8988T (cell line): Measurements from ENCODE around the gene SNTG2.

Experiments
- DNase-seq: peaks from one replicate; pipeline ENCODE4 v3.0.0; 2011

Gene SNTG2

DNA sequence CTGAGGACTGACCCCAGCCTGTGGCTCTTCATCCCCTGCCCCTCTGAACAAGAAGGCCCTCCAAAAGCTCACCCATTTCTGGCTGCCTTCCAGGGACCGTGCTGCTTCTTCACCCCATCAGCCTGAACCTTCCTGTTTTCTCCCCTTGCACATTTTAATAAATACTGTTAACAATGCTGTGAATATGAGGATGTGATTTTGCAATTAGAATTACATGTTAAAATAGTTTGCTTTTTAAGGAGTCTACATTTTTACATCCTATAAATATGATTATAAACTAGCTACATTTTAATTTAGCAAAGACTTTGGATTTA, 4.0 kb downstream of the SNTG2 start:
- no peak for DNase-seq

- no peak for DNase-seq
Observed at GRCh38 chr2:955829-956731, 5.4 kb downstream of the SNTG2 start.

GRCh38 chr2:959457-959856, 8.8 kb downstream of the SNTG2 start:
- DNase-seq = no peak

DNA sequence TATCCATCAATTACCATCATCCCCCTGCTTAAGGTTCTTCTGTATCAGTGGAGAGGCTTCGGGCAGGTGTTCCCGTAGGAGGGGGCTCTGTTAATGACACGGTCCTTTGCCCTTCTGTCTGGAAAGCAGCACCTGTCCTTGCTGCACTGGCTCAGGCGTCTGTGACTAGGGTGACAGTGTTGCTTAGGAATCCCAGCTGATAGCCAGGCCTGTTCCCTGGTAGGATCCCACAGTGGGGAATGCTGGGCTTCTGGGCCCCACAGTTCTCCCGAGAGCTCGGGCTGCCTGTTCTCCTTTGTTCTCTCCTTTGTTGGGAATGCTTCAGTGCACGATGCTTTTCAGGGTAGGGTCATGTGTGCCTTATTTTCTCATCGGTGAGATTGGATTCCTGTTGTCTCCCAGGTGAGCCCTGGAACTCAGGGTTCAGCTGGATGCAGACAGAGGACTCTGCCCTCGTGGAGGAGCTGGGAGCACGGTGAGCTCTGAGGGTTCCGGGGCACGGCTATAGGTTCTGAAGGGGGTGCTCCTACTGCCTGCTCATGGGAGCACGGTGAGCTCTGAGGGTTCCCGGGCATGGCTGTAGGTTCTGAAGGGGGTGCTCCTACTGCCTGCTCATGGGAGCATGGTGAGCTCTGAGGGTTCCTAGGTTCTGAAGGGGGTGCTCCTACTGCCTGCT, 9.6 kb downstream of the SNTG2 start:
- no peak for DNase-seq

DNA sequence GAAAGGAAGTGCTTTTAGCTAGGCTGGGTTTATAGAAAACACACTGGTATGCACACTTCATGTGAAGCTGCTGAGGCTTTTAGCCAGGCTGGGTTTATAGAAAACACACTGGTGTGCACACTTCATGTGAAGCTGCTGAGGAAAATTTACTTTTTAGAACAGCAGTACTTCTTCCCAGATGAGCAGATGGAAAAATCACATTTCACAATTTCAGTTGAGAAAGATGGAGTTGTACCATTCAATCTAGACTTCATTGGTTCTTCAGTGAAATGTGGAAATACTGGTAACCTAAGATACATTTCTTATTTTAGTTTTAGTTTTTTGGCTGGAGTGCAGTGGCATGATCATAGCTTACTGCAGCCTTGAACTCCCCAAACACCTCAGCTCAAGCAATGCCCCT, 11.1 kb downstream of the SNTG2 start:
- DNase-seq = no peak

DNA sequence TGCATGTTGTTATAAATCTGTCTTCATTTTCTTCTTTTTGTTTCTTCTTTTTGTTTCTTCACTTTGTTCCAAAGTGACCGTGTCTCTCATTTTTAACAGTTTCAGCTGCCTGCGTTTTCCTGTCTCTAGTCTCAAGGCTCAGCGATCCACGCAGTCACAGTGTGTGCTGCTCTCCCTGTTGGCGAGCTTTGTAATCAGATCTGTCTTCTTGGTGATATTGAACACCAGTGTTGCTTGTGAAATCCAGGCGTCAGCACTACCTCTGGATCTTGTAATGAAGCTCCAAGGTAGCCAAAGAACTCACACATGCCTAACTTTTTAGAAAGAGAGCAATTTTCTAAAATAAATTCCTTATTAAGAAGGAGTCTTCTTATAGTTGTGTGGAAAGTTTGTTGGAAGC, 13.2 kb downstream of the SNTG2 start:
- no peak for DNase-seq

DNA sequence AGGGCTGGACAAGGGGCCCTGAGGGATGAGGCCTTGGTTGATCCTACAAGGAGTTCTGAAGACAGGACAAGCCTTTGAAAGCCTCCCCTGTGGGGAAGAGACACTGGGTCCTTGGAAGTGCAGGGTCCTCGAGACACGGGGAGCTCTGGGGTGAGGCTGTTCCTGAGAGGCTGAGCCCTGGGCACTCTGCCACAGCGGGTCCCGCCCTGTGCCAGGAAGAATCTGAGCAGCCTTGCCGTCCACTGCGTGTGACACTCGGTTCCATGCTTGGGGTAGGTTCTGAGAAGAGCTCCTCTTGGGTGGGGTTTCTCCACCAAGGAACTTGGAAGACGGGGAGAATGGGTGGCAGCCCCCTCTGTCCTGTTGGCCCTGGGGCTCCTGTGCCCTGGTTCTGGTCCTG, 13.9 kb downstream of the SNTG2 start:
- DNase-seq = no peak

- DNase-seq = no peak
Observed at GRCh38 chr2:965640-966147, 15.0 kb downstream of the SNTG2 start.

DNA sequence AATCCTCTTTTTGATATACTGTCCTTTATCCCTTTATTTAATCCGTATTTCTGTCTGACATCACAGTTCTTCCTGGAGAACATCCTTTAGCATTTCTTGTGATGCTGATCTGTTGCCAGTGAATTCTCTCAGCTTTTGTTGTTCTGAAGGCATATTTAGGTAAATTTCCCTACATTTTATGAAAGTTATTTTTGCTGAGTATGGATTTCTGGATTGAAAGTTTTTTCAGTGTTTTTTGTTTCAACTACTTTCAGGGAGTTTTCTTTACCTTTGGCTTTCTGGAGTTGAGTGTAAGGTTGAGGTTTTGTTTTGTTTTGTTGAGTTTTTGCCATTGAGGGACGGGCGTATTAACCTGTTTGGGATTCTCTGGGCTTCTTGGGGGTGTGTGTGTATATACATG, 22.5 kb downstream of the SNTG2 start:
- DNase-seq = no peak

DNA sequence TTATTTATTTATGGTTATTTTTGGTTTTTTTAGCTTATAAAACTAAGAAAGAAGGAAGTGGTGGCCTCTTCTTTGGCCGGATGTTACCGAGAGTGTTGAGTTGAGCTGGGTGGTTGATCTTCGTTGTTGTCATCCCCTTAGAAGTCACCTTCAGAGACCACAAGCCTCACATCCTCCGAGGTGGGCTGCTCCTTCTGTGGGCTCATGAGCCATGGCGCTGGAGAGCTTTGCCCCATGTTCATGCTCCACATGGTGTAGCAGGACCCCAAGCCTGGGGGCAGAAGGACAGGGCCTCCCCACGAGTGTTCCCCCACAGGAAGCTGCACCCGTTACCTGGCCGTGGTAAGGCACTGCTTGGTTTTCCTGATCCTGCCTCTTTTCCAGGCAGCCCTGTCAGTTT, 23.4 kb downstream of the SNTG2 start:
- no peak for DNase-seq

DNA sequence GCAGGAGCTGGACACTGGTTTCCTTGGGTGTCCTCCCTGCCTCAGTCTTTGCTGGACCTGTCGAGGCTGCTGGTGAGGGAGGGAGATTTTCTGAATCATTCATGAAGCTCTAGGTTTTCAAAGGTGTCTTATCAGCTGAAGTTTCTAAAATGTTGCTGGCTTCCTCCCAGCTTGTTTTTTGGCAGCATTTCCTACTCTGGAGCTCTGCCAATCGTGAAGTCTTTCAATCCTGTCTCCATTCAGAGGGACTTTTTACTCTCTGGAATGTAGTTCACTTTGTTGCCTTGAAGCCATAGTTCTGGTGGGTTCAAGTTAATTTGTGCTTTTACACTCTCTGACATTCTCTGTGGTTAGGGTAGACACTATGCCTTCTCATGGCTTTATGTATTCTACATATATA, 23.9 kb downstream of the SNTG2 start:
- DNase-seq = no peak

- no peak for DNase-seq
Observed at GRCh38 chr2:975095-975494, 24.4 kb downstream of the SNTG2 start.

DNA sequence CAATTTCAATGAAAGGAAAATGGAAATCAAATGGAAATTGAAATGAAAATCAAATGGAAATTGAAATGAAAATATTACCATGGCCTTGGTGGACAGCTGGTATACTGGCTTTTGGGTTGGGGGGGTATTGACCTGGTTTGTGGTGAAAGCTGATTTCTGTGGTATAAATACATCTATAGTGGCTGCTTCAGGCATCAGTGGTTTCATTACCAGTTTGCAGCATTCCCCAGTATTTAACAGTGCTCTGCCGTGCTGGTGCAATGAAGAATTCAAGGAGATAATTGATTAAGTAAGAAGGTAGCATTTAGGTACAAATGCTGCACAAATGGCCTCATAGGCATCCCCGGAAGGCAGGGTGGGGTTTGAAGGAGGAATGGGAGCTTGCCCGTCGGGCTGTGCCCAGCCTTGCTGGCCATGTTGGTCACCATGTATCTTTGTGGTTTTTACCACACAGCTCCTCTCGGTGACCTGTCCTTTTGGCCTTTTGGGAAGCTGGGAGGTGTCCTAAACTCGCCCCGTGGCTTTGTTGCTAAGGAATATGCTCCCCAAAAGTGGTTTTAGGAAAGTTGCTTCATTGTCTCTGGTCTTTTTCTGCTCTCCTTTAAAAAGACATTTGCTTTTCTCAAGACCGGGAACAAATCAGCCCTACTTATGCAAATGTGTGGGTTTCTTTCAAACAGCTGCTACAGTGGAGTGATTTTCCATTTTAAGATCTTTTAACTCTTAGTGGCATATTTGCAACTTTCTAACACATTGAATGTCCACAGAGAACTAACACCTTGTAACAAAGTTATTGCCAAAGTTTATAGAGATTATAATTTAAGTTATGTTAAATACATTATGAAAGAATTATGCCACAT, 28.6 kb downstream of the SNTG2 start:
- DNase-seq = no peak

- DNase-seq = no peak
Observed at GRCh38 chr2:980176-980575, 29.5 kb downstream of the SNTG2 start.

DNA sequence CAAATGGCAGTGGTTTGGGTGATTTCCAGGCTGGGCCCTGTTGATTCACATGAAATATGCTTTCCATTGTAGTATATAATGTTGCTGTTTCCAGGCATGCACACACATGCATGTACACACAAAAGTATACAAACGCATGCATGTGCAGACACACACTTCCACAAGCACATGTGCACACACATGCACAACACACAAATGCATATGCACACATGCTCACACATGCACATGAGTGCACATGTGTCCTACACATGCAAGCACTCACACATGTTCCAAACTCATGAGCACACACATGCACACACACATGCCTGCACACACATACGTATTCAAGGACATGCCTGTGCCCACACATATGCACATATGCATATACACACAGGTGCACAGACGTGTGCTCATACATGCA, 30.6 kb downstream of the SNTG2 start:
- DNase-seq = no peak

GRCh38 chr2:981759-982158, 31.1 kb downstream of the SNTG2 start:
- DNase-seq = no peak

DNA sequence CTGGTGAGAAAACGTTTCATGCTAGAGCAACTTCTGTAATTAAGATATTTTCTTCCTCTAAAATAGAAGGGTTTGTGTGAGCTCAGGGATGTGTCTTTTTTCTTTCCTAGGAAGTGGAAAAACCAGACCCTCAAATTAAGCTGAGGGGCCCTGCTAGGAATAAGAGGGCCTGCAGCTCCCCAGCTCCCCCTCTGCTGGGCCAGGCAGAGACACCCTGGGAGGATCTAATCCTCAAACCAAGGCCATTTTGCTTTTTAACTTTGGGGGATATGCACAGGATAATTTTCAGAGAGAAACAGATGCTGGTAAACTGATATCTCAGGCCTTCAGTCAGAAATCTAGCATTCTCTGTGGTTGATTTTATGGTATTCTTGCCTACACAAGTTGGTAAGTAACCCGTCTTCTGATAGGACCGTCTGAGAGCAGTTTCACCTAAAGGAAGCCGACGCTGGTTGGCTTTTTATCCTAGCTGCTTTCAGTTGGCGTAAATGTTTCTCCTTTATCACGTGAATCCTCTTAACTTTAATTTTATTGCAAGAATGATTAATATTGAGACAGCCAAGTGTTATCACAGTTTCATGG, 34.8 kb downstream of the SNTG2 start:
- no peak for DNase-seq

DNA sequence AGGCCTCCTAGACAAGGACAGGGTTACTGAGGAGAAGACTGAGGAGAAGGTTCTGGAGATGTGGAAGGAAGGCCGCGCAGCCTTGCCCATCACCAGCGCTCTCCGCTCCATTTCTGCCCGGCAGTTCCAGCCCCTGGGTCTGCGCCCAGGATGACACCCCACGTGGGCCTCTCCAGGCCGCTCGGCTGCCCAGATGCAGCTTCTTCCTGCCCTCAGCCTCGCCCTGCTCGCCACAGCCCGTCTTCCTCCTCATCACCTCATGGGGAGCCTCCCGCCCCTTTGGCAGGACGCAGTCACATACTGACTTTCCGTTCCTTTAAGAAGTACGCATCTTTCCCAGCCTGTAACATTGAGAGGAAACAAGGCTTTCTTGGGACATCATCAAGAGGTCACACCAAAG, 37.1 kb downstream of the SNTG2 start:
- no peak for DNase-seq

- no peak for DNase-seq
Observed at GRCh38 chr2:989781-990467, 39.3 kb downstream of the SNTG2 start.

GRCh38 chr2:990970-991369, 40.3 kb downstream of the SNTG2 start:
- no peak for DNase-seq

GRCh38 chr2:1002350-1002749, 51.7 kb downstream of the SNTG2 start:
- no peak for DNase-seq

DNA sequence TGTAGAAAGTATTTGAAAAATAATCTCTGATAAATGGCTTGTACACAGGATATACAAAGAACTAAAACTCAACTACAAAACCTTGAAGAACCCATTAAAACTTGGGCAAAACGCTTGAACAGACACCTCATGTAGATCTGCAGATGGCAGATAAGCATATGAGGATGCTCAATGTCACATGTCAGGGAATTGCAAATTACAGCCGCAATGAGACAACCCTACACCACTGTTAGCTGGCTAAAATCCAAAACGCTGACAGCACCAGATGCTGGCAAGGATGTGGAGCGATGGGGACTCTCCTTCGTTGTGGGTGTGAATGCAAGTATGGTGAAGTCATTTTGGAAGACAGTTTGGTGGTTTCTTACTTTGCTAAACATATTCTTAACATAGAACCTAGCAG, 53.7 kb downstream of the SNTG2 start:
- DNase-seq = no peak
